ENCODE results near the gene FAM236D.
"Not testable (repeated sequence)": the region's sequence is repeated elsewhere in the genome, so short reads cannot be mapped to it uniquely, and the experiment has no call there.

DNA sequence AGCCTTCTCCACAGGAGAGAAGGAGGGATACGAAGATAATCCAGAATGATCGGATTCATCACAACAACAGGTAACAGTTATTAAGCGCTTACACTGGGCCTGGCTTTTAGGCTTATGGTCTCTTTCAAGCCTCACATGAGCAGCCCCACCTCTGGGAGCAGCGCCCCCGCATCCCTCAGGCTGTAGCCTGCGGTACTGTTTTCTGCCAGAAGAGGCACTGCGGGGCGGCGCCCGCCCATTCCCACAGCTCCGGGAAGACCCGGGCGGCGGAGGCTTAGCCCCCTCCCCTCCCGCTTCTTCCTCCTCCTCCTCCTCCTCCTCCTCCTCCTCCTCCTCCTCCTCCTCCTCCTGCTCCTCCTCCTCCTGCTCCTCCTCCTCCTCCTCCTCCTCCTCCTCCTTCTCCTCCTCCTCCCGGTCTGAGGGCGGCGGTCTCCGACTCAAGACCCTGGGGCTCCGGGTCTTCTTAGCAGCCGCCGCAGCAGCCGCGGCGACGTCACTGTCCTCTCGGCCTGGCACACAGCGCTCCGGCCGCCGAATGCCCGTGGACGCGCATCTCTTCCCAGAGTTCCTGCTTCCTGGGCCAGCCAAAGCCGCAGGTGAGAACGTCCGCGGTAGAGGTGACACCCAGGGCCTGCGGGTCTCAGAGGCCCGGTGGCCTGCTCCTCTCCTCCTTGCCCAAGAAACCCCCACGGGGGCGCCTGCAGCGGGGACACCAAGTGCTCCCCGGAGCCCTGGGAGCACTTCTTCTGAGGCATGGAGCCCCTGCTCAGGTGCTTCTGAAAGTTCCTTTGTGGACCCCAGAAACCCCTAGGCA, 31.1 kb downstream of the FAM236D start, which contains the start of gene DMRTC1B:
- not testable (repeated sequence) for TF ChIP-seq GATA2, GATA3 (IDR thresholded peaks at IDR 0.05; ENCODE audit: low read depth, low read length)
